Fibroblast of lung (primary cell): ENCODE results near the gene LIPE.

Source experiments
- CTCF ChIP-seq, 2 donors: IDR thresholded peaks in 1 of 2; conservative IDR thresholded peaks in 1 of 2; 1 replicate in 1 of 2; 2 replicates in 1 of 2; pipeline ENCODE4 v1.5.1; 2011 to 2012; ENCODE audit warnings: low read length in 2 of 2, control low read depth in 1 of 2, inconsistent platforms in 1 of 2, low read depth in 1 of 2, mild to moderate bottlenecking in 1 of 2
- EZH2 ChIP-seq: IDR thresholded peaks from 2 replicates; pipeline ENCODE4 v1.5.1; 2012; ENCODE audit warnings: low read length, control low read depth, mild to moderate bottlenecking; ENCODE audit errors: missing control alignments

- TF ChIP-seq EZH2, result no peak
- no peak for TF ChIP-seq CTCF (conservative IDR thresholded peaks at IDR 0.05 in 1 of 2, IDR thresholded peaks at IDR 0.05 in 1 of 2; ENCODE audit: low read depth in 1 of 2, low read length in 2 of 2)
These were observed 47.0 kb downstream of the LIPE start for GRCh38 chr19:42380155-42380554.
